ENCODE measurements around the gene SLC20A1.
"Not testable (repeated sequence)": the region's sequence is repeated elsewhere in the genome, so short reads cannot be mapped to it uniquely, and the experiment has no call there.

Gene SLC20A1

GRCh38 chr2:112645310-112646101, at the start of gene SLC20A1:
Gene SLC20A1 (plus strand): TSS chr2:112645939. CDS start chr2:112646829, 890 bp downstream.
- peak; percentile 94 for DNase-seq

- no peak for DNase-seq
Observed at GRCh38 chr2:112597537-112598322, 48.0 kb upstream of the SLC20A1 start.

GRCh38 chr2:112600634-112601033, 45.1 kb upstream of the SLC20A1 start:
- DNase-seq = no peak

- no peak for DNase-seq
Observed at GRCh38 chr2:112601754-112602153, 44.0 kb upstream of the SLC20A1 start.

GRCh38 chr2:112602917-112603316, 42.8 kb upstream of the SLC20A1 start:
- no peak for DNase-seq

- no peak for DNase-seq
Observed at GRCh38 chr2:112603731-112604130, 42.0 kb upstream of the SLC20A1 start.

GRCh38 chr2:112604952-112605351, 40.8 kb upstream of the SLC20A1 start:
- DNase-seq = no peak

GRCh38 chr2:112605926-112606325, 39.8 kb upstream of the SLC20A1 start:
- no peak for DNase-seq

GRCh38 chr2:112606547-112606946, 39.2 kb upstream of the SLC20A1 start:
- DNase-seq = no peak

GRCh38 chr2:112607680-112608438, 37.9 kb upstream of the SLC20A1 start:
- no peak for DNase-seq

- not testable (repeated sequence) for DNase-seq
Observed at GRCh38 chr2:112609320-112609719, 36.4 kb upstream of the SLC20A1 start.

GRCh38 chr2:112612283-112612682, 33.5 kb upstream of the SLC20A1 start:
- not testable (repeated sequence) for DNase-seq

GRCh38 chr2:112614201-112614840, 31.4 kb upstream of the SLC20A1 start:
- no peak for DNase-seq

GRCh38 chr2:112615051-112615450, 30.7 kb upstream of the SLC20A1 start:
- no peak for DNase-seq

- not testable (repeated sequence) for DNase-seq
Observed at GRCh38 chr2:112615798-112616197, 29.9 kb upstream of the SLC20A1 start.

GRCh38 chr2:112618383-112618782, 27.4 kb upstream of the SLC20A1 start:
- DNase-seq = no peak

GRCh38 chr2:112621790-112622527, 23.8 kb upstream of the SLC20A1 start:
- no peak for DNase-seq

GRCh38 chr2:112622528-112622849, 23.2 kb upstream of the SLC20A1 start:
- DNase-seq = no peak

- no peak for DNase-seq
Observed at GRCh38 chr2:112623913-112624777, 21.6 kb upstream of the SLC20A1 start.

GRCh38 chr2:112625474-112626114, 20.1 kb upstream of the SLC20A1 start:
- DNase-seq = no peak

GRCh38 chr2:112626604-112627059, 19.1 kb upstream of the SLC20A1 start:
- DNase-seq = no peak

Measured in NCI-H2107 (cell line).